Measurements from ENCODE around the gene PC.
A peak's percentile ranks its signal among the peaks of the same experiment; 100 is the strongest.

Gene PC

GRCh38 chr11:66953081-66953833 lies 4.9 kb downstream of the PC start:
- no peak for DNase-seq

DNA sequence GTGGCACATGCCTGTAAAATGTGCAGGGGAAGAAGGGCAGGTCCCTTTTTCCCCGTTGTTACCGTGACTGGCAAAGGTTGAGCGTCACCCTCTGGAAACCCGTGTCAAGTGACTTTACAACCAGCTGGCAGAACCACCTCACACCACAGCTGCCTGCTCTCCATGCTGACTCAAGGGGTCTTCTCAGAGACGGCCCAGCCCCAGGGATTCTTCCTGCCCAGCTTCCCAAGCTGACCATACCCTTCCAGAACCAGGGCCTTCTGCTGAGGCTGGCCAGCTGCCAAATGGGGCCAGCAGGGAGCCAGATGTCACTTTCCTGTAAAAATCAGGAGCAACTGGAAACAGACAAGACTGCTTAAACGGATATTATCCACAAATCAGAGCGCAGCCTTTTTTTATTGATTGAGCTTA lies 6.3 kb downstream of the PC start:
- peak; percentile 61 for DNase-seq

DNA sequence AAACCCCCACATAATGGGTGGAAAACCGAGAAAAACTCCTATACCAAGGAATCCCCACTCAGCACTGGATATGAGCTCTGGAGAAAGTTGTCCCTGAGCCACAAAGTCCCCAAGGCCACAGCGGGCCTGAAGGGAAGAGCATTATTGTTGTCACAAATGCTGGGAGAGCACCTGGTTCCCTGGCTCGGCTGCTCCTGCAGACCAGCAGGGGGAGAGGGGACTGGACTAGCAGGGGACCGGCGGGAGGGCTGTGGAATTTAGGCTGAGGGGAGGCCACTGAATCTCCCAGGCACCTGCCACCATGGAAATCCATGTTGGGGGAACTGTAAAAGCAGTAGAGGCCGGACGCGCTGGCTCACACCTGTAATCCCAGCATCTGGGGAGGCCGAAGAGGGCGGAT lies 7.0 kb downstream of the PC start:
- DNase-seq, result no peak

DNA sequence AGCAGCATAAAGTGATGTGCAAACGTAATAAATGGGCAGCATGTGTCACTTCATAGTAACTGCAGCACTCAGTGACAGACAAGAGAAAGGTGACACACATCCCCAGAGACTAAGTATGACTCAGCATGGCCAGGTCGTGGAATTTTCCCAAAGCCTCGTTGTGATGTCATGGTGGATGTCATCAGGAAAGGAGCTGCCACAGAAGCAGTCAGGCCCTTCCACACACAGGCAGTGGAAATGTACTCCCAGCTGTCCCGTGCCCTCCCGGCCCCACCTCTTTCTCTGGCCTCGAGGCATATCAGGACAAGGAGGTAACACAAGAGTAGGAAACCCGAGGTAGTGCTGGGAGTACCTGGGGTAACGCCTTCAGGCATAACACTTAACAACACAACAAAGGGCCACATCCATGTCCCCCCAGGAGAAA lies 8.1 kb downstream of the PC start:
- no peak for DNase-seq

DNA sequence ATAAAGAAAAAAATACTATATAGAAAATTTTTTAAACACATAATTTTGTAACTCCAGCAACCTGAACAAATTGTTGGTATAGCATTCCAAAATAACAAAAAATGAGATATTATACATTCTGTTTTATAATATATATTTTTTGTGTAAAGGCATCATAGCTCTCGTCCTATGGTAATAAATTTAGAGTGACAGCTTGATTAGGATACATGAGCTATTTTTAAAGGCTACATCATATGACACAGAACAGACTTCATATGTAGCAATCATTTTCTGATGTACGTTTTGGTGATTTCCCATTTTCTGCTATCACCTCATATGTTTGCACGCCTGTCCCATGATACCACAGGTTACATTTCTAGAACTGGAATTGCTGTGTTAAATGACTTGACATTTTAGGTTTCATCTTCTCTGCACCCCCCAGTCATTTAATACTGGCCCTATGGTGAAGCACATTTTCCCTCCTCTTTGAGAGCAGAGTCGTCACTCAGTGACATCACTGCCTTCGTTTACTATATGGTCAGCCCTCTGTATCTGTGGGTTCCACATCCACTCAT lies 19.5 kb downstream of the PC start:
- no peak for DNase-seq

DNA sequence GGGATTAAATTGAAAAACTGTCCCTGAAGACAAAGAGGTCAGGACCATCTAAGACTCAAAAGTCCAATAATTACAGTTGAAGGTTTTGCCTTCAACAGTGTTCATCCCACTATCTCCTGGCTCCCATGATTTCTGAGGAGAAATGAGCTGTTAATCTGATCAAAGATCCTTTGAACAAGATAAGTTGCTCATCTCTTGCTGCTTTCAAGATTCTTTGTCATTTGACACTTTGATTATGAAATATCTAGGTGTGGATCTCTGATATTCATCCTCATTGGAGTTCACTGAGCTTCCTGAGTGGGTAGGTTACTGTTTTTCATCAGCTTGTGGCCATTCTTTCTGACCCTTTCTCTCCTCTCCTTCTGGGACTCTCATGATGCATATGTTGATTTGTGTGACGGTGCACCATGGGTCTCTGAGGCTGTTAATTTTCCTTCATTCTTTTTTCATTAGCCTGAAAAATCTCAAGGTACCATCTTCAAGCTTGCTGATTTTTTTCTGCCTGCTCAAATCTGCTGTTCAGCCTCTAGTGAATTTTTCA lies 20.9 kb downstream of the PC start:
- no peak for DNase-seq

GRCh38 chr11:66936311-66936711 lies 21.9 kb downstream of the PC start:
- no peak for DNase-seq

GRCh38 chr11:66934950-66935779 lies 23.0 kb downstream of the PC start:
- no peak for DNase-seq

- DNase-seq, result no peak
Measured at GRCh38 chr11:66933531-66933930, 24.7 kb downstream of the PC start.

DNA sequence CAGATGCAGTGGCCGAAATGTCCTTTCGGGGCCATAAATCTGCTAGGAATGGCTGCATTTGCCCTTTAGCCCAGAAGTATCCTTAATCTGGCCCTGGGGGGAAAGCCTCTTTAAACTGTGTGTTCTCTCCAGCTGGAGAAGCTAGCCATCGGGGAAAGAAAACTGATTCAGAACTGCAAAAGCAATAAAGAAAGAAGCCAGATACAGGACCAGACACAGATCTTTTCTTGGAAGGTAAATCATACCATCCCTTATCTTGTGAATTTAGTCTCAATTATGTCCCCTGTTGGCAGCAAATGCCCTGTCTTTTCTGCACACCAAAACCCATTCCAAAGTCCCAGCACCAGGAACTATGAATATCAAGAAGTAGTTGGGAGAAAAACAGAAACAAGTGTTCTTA lies 25.6 kb downstream of the PC start:
- DNase-seq, result no peak

- DNase-seq, result no peak
Measured at GRCh38 chr11:66929753-66930152, 28.4 kb downstream of the PC start.

- DNase-seq, result no peak
Measured at GRCh38 chr11:66924272-66924671, 33.9 kb downstream of the PC start.

GRCh38 chr11:66922551-66922950 lies 35.6 kb downstream of the PC start:
- DNase-seq, result no peak

DNA sequence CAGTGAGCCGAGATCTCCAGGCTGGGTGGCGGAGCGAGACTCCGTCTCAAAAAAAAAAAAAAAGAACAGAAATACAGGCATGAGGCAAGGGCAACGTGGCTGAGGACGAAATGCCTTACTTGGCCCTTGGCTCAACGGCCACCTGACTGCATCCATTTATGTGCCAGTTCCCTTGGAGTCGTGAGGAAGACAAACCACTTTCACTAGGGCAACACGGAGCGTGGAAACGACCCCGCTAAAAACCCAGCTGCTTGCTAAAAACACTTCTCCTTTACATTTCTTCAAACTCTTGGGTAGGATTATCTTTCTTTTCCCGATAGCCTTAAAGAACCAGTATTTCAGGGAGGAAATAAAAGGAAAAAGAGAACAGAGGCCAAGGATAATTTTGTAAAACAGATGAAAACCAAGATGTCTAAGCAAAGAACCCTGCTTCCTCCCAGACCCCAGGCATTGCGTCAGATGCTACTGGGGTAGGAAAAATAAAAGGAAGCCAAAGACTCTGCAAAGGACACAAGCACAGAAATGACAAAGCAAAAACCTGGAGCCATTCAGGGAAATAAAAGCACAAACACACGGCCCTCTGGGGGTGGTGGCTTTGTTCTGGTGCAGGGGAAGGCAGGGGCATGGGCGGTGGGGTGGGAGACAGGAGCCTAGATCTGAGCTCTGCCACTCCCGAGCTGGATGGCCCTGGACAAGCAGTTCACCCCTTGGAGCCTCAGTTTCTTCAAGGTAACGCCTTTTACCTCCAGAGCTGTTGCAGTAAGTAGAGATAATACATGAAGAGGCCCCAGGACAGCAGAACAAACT lies 37.0 kb downstream of the PC start:
- no peak for DNase-seq

DNA sequence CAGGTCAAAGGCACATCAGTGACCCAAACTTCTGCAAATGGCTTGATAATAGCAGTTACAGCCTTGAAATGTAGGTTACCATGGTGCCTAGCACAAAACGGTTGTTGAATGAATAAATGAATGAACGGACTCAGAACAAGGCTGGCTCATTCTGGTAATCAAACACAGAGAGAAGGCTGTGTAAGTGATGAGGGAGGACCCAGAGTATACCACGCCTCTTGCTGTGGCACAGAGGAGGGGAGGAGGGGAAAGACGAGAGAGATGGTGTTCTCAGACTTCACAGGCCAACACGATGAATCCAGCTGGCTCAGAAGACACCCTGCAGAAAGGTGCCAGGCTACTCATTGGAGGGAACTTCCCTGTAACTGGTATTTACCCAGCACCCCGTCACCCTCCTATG lies 38.3 kb downstream of the PC start:
- no peak for DNase-seq

DNA sequence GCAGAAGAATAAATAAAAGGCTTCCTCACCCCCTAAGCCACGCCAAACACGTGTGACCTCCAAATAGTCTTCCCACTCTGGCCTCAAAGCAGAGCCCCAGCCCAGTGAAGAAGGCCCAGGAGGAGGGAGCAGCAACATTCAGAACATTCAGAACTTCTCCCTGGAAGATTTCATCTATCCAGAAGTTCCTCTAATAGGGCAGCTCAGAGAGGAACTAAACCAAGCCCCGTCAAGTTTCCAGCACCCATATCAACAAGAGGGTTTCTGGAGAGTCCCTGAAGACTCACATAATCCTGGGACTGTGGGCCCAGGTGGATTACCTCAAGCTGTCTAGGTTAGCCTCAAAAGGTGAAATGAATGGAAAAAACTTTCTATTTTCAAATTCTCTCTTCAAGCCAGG lies 39.4 kb downstream of the PC start:
- no peak for DNase-seq

DNA sequence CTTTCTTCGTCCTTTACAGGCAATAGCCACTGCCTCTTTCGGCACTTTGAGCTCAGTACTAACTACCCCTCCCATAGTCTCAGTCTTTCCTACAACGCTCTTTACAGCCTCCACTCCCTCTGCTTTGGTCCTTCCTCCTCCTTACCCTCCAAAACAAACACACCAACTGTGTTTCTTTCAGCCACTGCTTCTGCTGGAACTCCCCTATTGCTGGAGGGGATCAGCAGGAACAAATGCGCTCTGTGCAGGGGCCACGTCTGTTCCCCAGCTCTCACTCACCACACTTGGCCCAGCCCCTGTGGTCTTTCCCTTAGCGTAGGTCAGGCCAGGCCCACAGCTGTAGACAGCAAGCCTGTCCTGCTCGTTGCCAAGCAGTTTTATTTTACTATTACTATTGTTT lies 42.3 kb downstream of the PC start:
- DNase-seq, result no peak

GRCh38 chr11:66915046-66915832 lies 42.9 kb downstream of the PC start:
- no peak for DNase-seq

- DNase-seq, result no peak
Measured at GRCh38 chr11:66914505-66914904, 43.7 kb downstream of the PC start.

- DNase-seq, result no peak
Measured at GRCh38 chr11:66912911-66913310, 45.3 kb downstream of the PC start.

GRCh38 chr11:66912361-66912760 lies 45.8 kb downstream of the PC start:
- DNase-seq, result no peak

DNA sequence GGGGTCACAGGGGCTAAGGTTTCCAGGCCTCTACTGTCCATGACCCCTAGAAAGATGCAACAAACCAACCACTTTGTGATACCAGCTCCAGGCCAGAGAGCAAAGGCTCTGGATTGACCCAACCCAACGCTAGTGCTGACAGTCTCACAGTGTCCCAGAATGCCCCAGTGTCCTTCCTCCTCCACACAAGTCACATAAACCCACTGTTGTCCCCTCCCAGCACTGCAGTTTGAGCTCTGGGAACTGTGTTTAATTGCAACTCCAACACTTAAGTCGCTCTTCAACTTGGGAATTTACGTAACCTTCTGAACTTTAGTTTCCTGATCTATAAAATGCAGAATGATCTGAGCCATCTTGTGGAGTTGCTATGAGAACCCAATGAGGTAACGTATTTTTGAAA lies 47.5 kb downstream of the PC start:
- DNase-seq, result no peak
